OCI-LY1 (cell line): Measurements from ENCODE around the gene MMP24OS.

Experiments
- EZH2 ChIP-seq: fragments of 200-600 bp; sonication (generic), shearing (Covaris generic); IDR thresholded peaks from 2 replicates; pipeline ENCODE4 v1.8.0; 2017; ENCODE audit warnings: borderline replicate concordance, mixed run types, mild to moderate bottlenecking, antibody characterized with exemption, low read length, moderate library complexity, mixed read lengths
- TF ChIP-seq, protein P1 (sequence below): fragments of 200-600 bp; sonication (generic), shearing (Covaris generic); IDR thresholded peaks from 2 replicates; pipeline ENCODE4 v1.5.1; 2017; ENCODE audit warnings: mild to moderate bottlenecking, antibody characterized with exemption, low read length, moderate library complexity, mixed read lengths

DNA sequence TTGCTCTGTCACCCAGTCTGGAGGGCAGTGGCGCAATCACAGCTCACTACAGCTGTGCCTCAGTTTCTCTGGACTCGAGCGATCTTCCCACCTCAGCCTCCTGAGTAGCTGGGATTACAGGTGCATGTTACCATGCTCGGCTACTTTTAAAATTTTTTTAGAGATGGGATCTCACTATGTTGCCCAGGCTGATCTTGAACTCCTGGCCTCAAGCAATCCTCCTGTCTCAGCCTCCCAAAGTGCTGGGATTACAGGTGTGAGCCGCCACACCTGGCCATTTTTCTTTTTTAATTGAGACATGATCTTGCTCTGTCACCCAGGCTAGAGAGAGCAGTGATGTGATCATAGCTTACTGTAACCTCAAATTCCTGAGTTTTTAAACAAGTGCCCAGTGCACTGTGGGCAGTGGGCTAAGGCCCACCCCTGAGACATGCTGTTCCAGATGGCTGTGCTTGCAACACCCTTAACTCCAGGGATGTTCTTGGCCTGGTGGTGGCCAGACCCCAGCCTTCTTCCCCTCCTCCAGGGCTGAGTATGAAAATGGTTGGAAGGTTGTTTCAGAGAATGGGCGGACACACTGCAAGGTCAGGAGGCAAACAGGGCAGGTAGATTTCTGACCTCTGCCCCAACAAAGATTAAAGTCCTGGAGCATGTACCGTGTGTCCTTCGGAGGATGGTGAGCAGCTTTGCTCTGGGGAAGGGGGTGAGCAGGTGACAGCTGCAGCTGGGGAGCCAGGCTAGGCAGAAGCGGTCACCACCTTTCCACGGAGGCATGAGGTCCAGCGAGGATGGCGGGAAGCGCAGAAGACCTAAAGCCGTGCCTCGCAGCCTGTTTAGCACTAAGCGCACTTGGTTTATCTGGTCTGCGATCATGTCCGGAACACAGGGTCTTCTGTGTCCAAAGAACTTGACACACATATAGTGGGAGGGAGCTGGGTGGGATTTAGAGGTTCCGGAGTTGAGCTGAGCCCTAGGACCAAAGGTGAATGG lies 15.7 kb upstream of the MMP24OS start:
- TF ChIP-seq, protein P1, sequence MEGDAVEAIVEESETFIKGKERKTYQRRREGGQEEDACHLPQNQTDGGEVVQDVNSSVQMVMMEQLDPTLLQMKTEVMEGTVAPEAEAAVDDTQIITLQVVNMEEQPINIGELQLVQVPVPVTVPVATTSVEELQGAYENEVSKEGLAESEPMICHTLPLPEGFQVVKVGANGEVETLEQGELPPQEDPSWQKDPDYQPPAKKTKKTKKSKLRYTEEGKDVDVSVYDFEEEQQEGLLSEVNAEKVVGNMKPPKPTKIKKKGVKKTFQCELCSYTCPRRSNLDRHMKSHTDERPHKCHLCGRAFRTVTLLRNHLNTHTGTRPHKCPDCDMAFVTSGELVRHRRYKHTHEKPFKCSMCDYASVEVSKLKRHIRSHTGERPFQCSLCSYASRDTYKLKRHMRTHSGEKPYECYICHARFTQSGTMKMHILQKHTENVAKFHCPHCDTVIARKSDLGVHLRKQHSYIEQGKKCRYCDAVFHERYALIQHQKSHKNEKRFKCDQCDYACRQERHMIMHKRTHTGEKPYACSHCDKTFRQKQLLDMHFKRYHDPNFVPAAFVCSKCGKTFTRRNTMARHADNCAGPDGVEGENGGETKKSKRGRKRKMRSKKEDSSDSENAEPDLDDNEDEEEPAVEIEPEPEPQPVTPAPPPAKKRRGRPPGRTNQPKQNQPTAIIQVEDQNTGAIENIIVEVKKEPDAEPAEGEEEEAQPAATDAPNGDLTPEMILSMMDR, result no peak
- no peak for TF ChIP-seq EZH2
